Keratinocyte (primary cell): Measurements from ENCODE around the gene C1orf87. TPM values are rescaled to one million over a fixed set of nuclear protein-coding genes. Genes with fewer than 3 reads are reported as not detected.

ENCODE experiments used
- DNase-seq: peaks from one replicate; pipeline ENCODE4 v3.0.0-alpha.2; 2011; ENCODE audit warnings: low read depth, missing footprints, low spot score
- FAIRE-seq: peaks from 2 replicates; lab custom pipeline; 2011; peaks lifted over from hg19 to GRCh38; lab: Jason Lieb, UNC
- H2AFZ ChIP-seq: 2 replicates; pipeline ENCODE4 v1.6.0; 2012; ENCODE audit warnings: low read length, control low read depth, inconsistent platforms; ENCODE audit not compliant: control insufficient read depth
- H3K27ac ChIP-seq: 2 replicates; pipeline ENCODE4 v1.5.1; 2011; ENCODE audit warnings: low read length; ENCODE audit not compliant: control insufficient read depth, insufficient read depth
- H3K27me3 ChIP-seq: 3 replicates; pipeline ENCODE4 v1.6.0; 2011; ENCODE audit warnings: low read length; ENCODE audit not compliant: control insufficient read depth, insufficient read depth; ENCODE audit errors: extremely low read depth
- H3K36me3 ChIP-seq, 2 experiments: 2 replicates in 1 of 2; 3 replicates in 1 of 2; pipeline ENCODE4 v1.5.1; 2011; ENCODE audit warnings: low read length in 2 of 2, mild to moderate bottlenecking in 1 of 2; ENCODE audit not compliant: control insufficient read depth in 2 of 2, insufficient read depth in 2 of 2; ENCODE audit errors: extremely low read depth in 1 of 2
- H3K4me1 ChIP-seq: 3 replicates; pipeline ENCODE4 v1.5.1; 2011; ENCODE audit warnings: low read length; ENCODE audit not compliant: control insufficient read depth, insufficient read depth; ENCODE audit errors: extremely low read depth
- H3K4me2 ChIP-seq: 3 replicates; pipeline ENCODE4 v1.6.0; 2011; ENCODE audit warnings: low read depth, low read length; ENCODE audit not compliant: control insufficient read depth, insufficient read depth; ENCODE audit errors: extremely low read depth
- H3K4me3 ChIP-seq, 3 experiments: fragments of 200-600 bp in 1 of 3; sonication (generic) in 1 of 3; 2 replicates in 2 of 3; 3 replicates in 1 of 3; pipeline ENCODE4 v1.5.1; 2011 to 2016; ENCODE audit warnings: low read length in 3 of 3, mild to moderate bottlenecking in 3 of 3, control low read depth in 2 of 3, inconsistent platforms in 1 of 3, low read depth in 1 of 3, mixed read lengths in 1 of 3, mixed run types in 1 of 3, moderate library complexity in 1 of 3; ENCODE audit not compliant: control insufficient read depth in 2 of 3, insufficient read depth in 2 of 3; ENCODE audit errors: extremely low read depth in 1 of 3
- H3K79me2 ChIP-seq: 2 replicates; pipeline ENCODE4 v1.6.0; 2012; ENCODE audit warnings: low read length; ENCODE audit not compliant: control insufficient read depth, insufficient read depth
- H3K9ac ChIP-seq: 3 replicates; pipeline ENCODE4 v1.6.0; 2011; ENCODE audit warnings: low read length; ENCODE audit not compliant: control insufficient read depth, insufficient read depth; ENCODE audit errors: extremely low read depth
- H3K9me1 ChIP-seq: 3 replicates; pipeline ENCODE4 v1.6.0; 2011; ENCODE audit warnings: low read length; ENCODE audit not compliant: control insufficient read depth, insufficient read depth; ENCODE audit errors: extremely low read depth
- H3K9me3 ChIP-seq: 2 replicates; pipeline ENCODE4 v1.5.1; 2012; ENCODE audit warnings: low read depth, low read length; ENCODE audit not compliant: control insufficient read depth
- H4K20me1 ChIP-seq: 3 replicates; pipeline ENCODE4 v1.6.0; 2011; ENCODE audit warnings: low read length; ENCODE audit not compliant: control insufficient read depth, insufficient read depth; ENCODE audit errors: extremely low read depth
- CTCF ChIP-seq, 3 experiments: IDR thresholded peaks in 1 of 3; conservative IDR thresholded peaks in 1 of 3; optimal IDR thresholded peaks in 1 of 3; 2 replicates in 2 of 3; 3 replicates in 1 of 3; pipeline versions ENCODE3 to v1.5.1; 2011; ENCODE audit warnings: low read length in 3 of 3, mild to moderate bottlenecking in 3 of 3, moderate library complexity in 2 of 3, control low read depth in 1 of 3, inconsistent platforms in 1 of 3; ENCODE audit not compliant: insufficient read depth in 2 of 3; ENCODE audit errors: extremely low read depth in 1 of 3
- EZH2 ChIP-seq: IDR thresholded peaks from one replicate; pipeline ENCODE4 v1.6.1; 2012; ENCODE audit warnings: inconsistent platforms, mild to moderate bottlenecking, low read length, moderate library complexity
- dilution Hi-C: fragments of 300-500 bp; cut with MboI; formaldehyde crosslinking; loops from one replicate; pipeline ENCODE4 v1.7.0; 2020; ENCODE audit warnings: low sequenced_read_pairs; ENCODE audit not compliant: extremely low pct_ligation_motif_present
- polyA plus RNA-seq, 5 experiments: library from polyadenylated mRNA; depleted of rRNA in 3 of 5; stranded (reverse) in 3 of 5; stranded (forward) in 1 of 5; unstranded in 1 of 5; fragments of >200 nt; gene quantifications; 1 replicate in 1 of 5; 2 replicates in 3 of 5; 3 replicates in 1 of 5; pipeline versions ENCODE4 v1.2.1 to v1.2.3, GENCODE V29; 2011 to 2012; ENCODE audit warnings: missing spikeins in 2 of 5, low read depth in 1 of 5, low replicate concordance in 1 of 5

Gene C1orf87
- polyA plus RNA-seq, 1 donor (not counting 4 experiments of a cell fraction or from before 2014, with no cell fraction given): not detected

- H4K20me1 ChIP-seq: no peaks in the 10 kb centered on the region
- H3K27me3 ChIP-seq: peaks cover 2% of the 10 kb centered on the region
- no peaks in the 10 kb centered on the region for H3K9me1 ChIP-seq
- FAIRE-seq (no peak), DNase-seq (no peak)
- no peaks in the 10 kb centered on the region for H3K79me2 ChIP-seq
- no peaks in the 10 kb centered on the region for H3K9me3 ChIP-seq
- H2AFZ ChIP-seq: no peak overlapping the region
- TF ChIP-seq EZH2 (no peak), CTCF (optimal IDR thresholded peaks at IDR 0.05 in 1 of 3, IDR thresholded peaks at IDR 0.05 in 1 of 3, conservative IDR thresholded peaks at IDR 0.05 in 1 of 3; ENCODE audit: extremely low read depth in 1 of 3, insufficient read depth in 2 of 3, low read length in 3 of 3) (no peak)
- H3K9ac ChIP-seq: no peak overlapping the region
- dilution Hi-C loops: no loop called here
- no peaks in the 10 kb centered on the region for H3K36me3 ChIP-seq
- H3K4me1 ChIP-seq: no peaks in the 10 kb centered on the region
- no peak overlapping the region for H3K4me3 ChIP-seq
- no peak overlapping the region for H3K27ac ChIP-seq
- H3K4me2 ChIP-seq: no peak overlapping the region
These were observed 8.4 kb downstream of the C1orf87 start for GRCh38 chr1:60065199-60065598.

- FAIRE-seq (no peak), DNase-seq (no peak)
- H3K4me2 ChIP-seq: no peak overlapping the region
- H3K9me1 ChIP-seq: no peaks in the 10 kb centered on the region
- dilution Hi-C loops: no loop called here
- H3K36me3 ChIP-seq: no peaks in the 10 kb centered on the region
- no peak overlapping the region for H3K9ac ChIP-seq
- no peaks in the 10 kb centered on the region for H3K79me2 ChIP-seq
- H3K4me1 ChIP-seq: no peaks in the 10 kb centered on the region
- no peaks in the 10 kb centered on the region for H4K20me1 ChIP-seq
- H3K4me3 ChIP-seq: no peak overlapping the region
- H3K27ac ChIP-seq: no peak overlapping the region
- H3K27me3 ChIP-seq: peaks cover 2% of the 10 kb centered on the region
- no peaks in the 10 kb centered on the region for H3K9me3 ChIP-seq
- no peak overlapping the region for H2AFZ ChIP-seq
- TF ChIP-seq EZH2: no peak
- no peak for TF ChIP-seq CTCF (optimal IDR thresholded peaks at IDR 0.05 in 1 of 3, IDR thresholded peaks at IDR 0.05 in 1 of 3, conservative IDR thresholded peaks at IDR 0.05 in 1 of 3; ENCODE audit: extremely low read depth in 1 of 3, insufficient read depth in 2 of 3, low read length in 3 of 3)
These were observed 10.0 kb downstream of the C1orf87 start for GRCh38 chr1:60063561-60063960.
